Hematopoietic multipotent progenitor cell treated with erythropoietin and hydrocortisone succinate and interleukin-3 and kit ligand, for 8 days (in vitro differentiated cells): ENCODE data around the gene AIG1.
"Not testable (repeated sequence)": the region's sequence is repeated elsewhere in the genome, so short reads cannot be mapped to it uniquely, and the experiment has no call there.

Experiments used
- DNase-seq: peaks from one replicate; pipeline ENCODE4 v3.0.0-alpha.2; 2015

The AIG1 gene, protein sequence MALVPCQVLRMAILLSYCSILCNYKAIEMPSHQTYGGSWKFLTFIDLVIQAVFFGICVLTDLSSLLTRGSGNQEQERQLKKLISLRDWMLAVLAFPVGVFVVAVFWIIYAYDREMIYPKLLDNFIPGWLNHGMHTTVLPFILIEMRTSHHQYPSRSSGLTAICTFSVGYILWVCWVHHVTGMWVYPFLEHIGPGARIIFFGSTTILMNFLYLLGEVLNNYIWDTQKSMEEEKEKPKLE

DNA sequence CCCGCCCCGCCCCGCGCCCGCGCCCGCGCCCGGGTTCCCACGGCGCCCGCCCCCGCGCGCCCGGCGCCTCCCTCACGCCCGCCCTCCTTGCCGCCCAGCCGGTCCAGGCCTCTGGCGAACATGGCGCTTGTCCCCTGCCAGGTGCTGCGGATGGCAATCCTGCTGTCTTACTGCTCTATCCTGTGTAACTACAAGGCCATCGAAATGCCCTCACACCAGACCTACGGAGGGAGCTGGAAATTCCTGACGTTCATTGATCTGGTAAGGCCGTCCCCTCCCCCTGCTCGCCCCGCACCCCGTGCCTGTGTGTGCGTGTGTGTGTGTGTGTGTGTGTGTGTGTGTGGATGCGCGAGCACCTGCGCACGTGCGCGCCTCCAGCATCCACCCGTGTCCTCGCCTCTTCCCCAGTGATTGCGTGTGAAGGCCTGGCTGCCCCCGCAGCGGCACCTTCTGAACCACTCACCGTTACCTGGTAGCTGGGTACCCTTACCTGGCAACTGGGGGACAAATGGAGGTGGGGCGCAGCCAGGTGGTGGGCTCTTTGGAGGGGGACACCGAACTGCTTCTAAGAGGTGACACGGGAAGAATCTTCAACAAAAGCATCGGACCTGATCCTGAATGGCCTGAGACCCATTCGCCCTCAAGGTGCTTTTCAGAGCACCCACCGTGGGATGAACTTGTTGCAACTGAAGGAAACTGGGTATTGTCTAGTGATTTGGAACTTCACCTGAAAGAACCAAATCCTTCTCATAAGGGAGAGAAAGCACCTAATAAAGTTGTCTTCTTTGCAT lies at the start of gene AIG1:
Gene AIG1, plus strand, starts transcription at position 84 of the 791 bp plus-strand sequence. Its CDS starts 37 bp downstream, at position 121.
- peak; percentile 78 for DNase-seq

DNA sequence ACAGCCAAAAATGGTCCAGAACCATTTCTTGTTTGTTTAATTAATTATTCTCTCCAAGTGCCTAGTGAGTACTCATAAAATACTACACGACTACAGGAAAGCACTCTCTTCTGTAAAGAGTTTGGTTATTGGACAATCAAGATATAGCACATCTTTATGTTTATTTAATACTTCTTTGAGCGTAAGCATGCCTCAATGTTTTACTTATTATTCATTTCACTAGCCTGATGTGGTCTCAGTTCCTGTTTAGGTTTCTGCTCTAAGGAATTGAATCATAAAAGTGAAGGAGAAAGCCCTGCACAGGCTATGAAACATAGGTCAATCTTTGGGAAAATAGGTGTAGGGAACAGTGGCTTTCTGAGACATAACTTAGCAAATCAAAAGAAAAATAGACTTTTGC lies 45.9 kb upstream of the AIG1 start:
- DNase-seq = no peak

GRCh38 chr6:143015300-143015706 lies 45.4 kb upstream of the AIG1 start:
- no peak for DNase-seq

DNA sequence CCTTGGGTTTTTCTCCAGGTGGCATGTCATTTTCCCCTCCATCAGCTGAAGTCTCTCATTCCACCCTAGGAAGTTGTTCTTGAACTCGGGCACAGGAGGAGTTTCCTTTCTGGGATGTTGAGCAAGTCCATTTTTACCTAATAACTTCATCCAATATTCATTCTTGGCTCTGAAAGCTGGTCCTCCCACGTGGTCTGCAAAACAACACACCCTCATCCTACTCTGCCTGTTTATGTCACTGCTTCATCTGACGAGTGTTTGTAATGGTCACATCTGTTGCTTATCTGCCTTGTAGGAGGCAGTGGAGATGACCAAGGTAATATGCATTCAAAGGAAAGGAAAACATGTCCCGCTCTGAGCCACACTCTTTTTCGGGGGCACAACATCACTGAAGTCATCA lies 41.7 kb upstream of the AIG1 start:
- no peak for DNase-seq

- not testable (repeated sequence) for DNase-seq
These were observed 39.8 kb upstream of the AIG1 start for GRCh38 chr6:143020862-143021261.

DNA sequence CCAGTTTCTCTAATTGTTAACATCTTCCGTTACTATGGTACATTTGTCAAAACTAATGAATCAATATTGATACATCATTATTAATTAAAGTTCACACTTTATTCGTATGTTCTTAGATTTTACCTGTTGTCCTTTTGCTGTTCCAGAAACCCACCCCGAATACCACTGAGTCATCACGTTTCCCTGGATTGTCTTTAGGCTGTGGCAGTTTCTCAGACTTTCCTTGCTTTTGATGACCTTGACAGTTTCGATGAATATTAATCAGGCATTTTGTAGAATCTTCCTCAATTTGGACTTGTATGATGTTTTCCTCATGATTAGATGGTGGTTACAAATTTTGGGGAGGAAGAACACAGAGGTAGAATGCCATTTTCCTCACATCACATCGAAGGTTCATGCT lies 39.1 kb upstream of the AIG1 start:
- DNase-seq = no peak

DNA sequence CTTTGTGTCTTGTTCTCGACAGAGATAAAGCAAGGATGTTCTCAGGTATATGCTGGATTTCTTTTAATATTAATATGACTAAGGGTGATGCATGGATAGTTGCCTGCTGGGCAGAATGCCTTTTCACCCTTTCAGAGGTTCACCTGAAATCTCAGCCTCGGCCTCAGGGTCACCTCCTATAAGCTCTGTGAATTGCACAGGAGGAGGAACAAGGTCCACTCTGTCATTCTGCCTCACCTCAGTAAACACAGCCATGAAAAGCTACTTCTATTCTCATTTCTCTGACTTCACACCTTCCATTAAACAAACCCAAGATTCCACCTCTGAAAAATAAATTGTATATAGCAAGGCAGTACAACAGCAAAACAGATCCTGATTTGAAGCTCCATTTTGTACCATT lies 38.1 kb upstream of the AIG1 start:
- no peak for DNase-seq

- DNase-seq = no peak
These were observed 37.0 kb upstream of the AIG1 start for GRCh38 chr6:143023695-143024094.

DNA sequence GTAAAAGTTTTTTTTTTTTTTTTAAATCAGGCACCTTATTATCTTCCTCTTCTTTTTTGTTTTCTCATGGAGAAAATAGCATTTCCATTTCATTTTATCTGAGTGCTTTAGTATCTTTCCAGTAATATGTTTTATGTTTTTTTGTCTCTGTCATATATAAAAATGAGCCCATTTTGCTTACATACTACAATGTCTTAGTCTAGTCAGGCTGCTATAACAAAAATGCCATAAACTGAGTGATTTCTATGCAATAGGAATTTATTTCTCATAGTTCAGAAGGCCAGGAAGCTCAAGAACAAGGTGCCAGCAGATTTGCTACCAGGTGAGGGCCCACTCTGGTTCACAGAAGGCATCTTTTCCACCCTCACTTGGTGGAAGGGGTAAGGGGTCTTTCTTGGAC lies 35.7 kb upstream of the AIG1 start:
- no peak for DNase-seq

- DNase-seq = peak; percentile 30
These were observed 33.8 kb upstream of the AIG1 start for GRCh38 chr6:143026696-143027449.

DNA sequence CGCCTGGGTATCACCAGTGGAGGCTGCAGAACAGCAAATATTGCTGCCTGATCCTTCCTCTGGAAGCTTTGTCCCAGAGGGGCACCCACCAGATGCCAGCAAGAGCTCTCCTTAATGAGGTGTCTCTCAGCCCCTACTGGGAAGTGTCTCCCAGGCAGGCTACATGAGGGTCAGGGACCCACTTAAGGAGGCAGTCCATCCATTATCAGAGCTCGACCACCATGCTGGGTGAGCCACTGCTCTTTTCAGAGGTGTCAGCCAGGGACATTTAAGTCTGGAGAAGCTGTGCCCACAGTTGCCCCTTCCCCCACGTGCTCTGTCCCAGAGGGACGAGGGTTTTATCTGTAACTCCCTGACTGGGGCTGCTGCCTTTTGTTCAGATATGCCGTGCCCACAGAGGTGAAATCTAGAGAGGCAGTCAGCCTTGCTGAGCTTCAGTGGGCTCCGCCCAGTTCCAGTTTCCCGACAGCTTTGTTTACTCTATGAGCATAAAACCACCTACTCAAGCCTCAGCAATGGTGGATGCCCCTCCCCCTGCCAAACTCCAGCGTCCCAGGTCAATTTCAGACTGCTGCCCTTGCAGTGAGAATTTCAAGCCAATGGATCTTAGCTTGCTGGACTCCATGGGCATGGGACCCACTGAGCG lies 25.9 kb upstream of the AIG1 start:
- peak; percentile 96 for DNase-seq

- peak; percentile 67 for DNase-seq
These were observed 23.2 kb upstream of the AIG1 start for GRCh38 chr6:143037470-143037869.

DNA sequence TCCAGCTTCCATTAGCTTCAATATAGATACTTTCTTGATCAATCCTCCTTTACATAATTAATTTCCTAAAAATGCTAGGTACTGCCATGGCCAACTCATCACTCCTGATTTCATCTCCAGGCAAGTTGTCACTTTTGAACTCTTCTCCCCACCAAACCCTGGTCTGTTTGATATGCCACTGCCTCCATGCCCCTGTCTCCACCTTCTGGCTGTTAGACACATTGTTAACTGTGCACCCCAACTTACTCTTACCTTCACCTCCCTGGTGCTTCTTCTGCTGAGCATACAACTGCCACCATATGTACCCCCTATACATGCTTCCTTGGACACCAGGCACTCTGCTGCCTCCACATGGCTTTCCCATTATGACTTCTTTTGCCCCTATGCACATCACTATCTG lies 21.9 kb upstream of the AIG1 start:
- DNase-seq = peak; percentile 54

DNA sequence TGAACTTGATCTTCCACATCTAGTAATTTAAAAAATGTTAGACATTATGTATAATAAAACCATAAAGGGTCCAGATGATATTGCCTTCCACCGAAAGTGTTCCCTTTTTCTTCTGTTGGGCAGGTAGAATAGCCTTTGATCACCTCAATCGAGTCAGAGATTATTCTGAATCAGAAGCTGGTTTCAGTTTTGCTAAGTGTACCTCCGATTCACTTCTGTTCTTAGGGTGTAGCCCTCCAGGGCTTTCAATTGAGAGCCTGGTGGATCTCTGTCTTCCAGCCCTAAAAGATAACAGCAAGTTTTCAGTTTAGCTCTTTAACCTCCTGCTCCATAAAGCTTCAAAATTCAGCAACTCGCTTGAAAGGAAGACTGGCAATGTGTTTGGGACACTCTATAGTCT lies 21.1 kb upstream of the AIG1 start:
- DNase-seq = peak; percentile 21

DNA sequence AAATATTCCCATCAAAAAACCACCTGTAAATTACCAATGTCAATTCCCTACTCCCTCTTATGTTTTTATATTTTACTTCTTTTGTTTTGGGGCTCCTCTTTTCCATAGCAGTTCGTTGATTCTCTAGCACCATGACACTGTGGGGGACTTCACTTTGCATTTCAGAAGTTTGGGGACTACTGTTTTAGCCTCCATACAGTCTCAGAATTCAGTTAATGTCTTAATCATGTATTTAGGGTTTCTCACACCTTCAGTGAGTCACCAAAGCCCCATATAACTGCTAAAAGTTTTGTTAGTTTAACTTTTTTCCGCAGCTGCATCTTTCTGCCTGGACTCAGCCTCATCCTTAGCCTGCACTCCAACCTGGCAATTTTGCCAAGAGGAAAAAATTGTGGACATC lies 20.7 kb upstream of the AIG1 start:
- DNase-seq = no peak

- DNase-seq = not testable (repeated sequence)
These were observed 16.3 kb upstream of the AIG1 start for GRCh38 chr6:143044345-143044744.

DNA sequence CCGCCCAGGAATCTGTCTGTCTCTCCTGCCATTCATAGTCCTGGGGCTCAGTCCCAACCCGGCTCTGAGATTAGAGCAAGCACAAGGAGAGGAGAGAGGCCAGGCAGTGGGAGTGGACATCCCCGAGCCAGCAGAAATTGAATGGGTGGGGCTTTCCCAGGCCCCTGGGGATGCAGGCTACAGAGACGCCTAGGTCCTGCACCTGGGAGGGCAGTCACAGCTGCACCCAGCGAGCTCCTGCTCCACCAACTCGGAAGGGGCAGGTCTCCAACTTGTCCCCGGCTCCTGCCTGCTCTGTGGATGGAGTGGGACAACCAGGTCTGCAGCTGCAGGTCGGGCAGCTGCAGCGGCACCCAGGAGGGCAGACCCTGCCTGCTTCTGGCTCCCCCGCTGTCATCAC lies 11.1 kb upstream of the AIG1 start:
- DNase-seq = no peak

- peak; percentile 51 for DNase-seq
These were observed 10.2 kb upstream of the AIG1 start for GRCh38 chr6:143050509-143050908.

DNA sequence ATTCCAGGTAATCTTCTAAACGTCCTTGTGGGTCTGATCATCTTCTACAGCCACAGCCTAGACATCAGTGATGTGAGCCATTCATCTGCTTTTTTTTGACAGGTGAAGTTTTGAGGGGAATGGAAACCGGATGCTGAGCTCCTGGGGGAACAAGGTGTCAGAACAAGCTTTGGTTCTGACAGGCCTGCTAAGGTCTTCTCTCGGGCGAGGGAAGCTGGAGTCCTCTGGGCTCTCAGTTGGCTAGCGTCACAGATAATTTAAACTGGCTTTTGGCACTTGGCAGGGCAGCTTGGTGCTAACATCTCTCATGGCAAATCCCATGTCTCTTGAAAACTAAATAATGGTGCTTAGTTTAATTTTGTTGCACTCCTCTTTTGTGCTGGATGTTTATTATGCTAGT lies 8.4 kb upstream of the AIG1 start:
- no peak for DNase-seq

DNA sequence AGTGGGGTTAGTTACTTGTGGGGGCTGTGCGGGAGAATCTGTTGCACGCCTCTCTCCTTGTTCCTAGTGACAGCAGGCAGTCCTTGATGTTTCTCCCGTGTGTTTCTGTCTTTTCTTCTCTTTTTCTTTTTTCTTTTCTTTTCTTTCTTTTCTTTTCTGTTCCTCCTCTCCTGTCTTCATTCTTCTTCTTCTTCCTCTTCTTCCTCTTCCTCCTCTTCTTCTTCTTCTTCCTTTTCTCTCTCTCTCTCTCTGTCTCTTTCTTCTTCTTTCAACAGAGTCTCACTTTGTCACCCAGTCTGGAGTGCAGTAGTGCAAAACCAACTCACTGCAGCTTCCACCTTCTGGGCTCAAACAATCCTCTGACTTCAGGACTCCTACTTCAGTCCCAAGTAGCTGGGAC lies 6.8 kb upstream of the AIG1 start:
- no peak for DNase-seq

GRCh38 chr6:143054329-143054728 lies 6.4 kb upstream of the AIG1 start:
- no peak for DNase-seq

GRCh38 chr6:143055213-143055612 lies 5.5 kb upstream of the AIG1 start:
- DNase-seq = no peak

- DNase-seq = no peak
These were observed 4.8 kb upstream of the AIG1 start for GRCh38 chr6:143055891-143056290.
